Left ventricle myocardium inferior (tissue), 1 donor: ENCODE measurements around the gene SNF8. TPM values are rescaled to one million over a fixed set of nuclear protein-coding genes. Genes with fewer than 3 reads are reported as not detected.

ENCODE experiments used
- DNase-seq: peaks from one replicate; pipeline ENCODE4 v3.0.0-alpha.2; 2020
- H3K27ac ChIP-seq: fragments of 200-600 bp; replicated peaks from 2 replicates; pipeline ENCODE4 v1.8.0; 2021
- H3K27me3 ChIP-seq: fragments of 200-600 bp; 2 replicates; pipeline ENCODE4 v1.8.0; 2021; ENCODE audit warnings: low read depth
- H3K36me3 ChIP-seq: fragments of 200-600 bp; 2 replicates; pipeline ENCODE4 v1.8.0; 2021
- H3K4me1 ChIP-seq: fragments of 200-600 bp; 2 replicates; pipeline ENCODE4 v1.8.0; 2021
- H3K4me3 ChIP-seq: fragments of 200-600 bp; 2 replicates; pipeline ENCODE4 v1.8.0; 2021; ENCODE audit warnings: mild to moderate bottlenecking, moderate library complexity
- H3K9me3 ChIP-seq: fragments of 200-600 bp; replicated peaks from 2 replicates; pipeline ENCODE4 v1.8.0; 2021
- CTCF ChIP-seq: fragments of 200-600 bp; IDR thresholded peaks from 2 replicates; pipeline ENCODE4 v1.8.0; 2021; ENCODE audit warnings: antibody characterized with exemption, mild to moderate bottlenecking, borderline replicate concordance
- intact Hi-C: fragments of 100-400 bp; cut with micrococcal nuclease; formaldehyde crosslinking; loops from one replicate; pipeline ENCODE4 v1.11.0; 2022
- total RNA-seq: library from RNA; stranded (reverse); fragmentation: NEBNext Ultra II Directional; extraction: Animal tissue kit (Norgen Biotek cat#: 25700); gene quantifications from one replicate; pipeline ENCODE4 v1.2.1, GENCODE V29; 2021
- donor health status: DM: no; HTN: yes; CAD: no; lungs with severe emphysema.

The SNF8 gene
- total RNA-seq, 1 donor from 2014 or later, result 111 TPM

GRCh38 chr17:48901241-48901640 lies 43.4 kb downstream of the SNF8 start:
- H3K9me3 ChIP-seq, result no peaks in the 10 kb centered on the region
- no peak for TF ChIP-seq CTCF

GRCh38 chr17:48894886-48895285 lies 49.8 kb downstream of the SNF8 start:
- Histone ChIP-seq H3K27me3 (no peaks in the 10 kb centered on the region), H3K4me3 (no peak overlapping the region), H3K36me3 (peaks cover 43% of the 10 kb centered on the region), H3K27ac (no peak overlapping the region), H3K4me1 (peaks cover 41% of the 10 kb centered on the region), H3K9me3 (no peaks in the 10 kb centered on the region)
- intact Hi-C loops, result no loop called here
- DNase-seq, result no peak
- TF ChIP-seq CTCF, result no peak

More at GRCh38 chr17:48901241-48901640, 43.4 kb downstream of the SNF8 start:
- intact Hi-C loops, result no loop called here
- H3K36me3 ChIP-seq, result peaks cover 24% of the 10 kb centered on the region
- H3K27ac ChIP-seq, result no peak overlapping the region
- no peaks in the 10 kb centered on the region for H3K27me3 ChIP-seq
- no peak for DNase-seq
- no peak overlapping the region for H3K4me3 ChIP-seq
- H3K4me1 ChIP-seq, result no peaks in the 10 kb centered on the region

GRCh38 chr17:48893646-48894508 lies 50.8 kb downstream of the SNF8 start:
- Histone ChIP-seq H3K9me3 (no peaks in the 10 kb centered on the region), H3K27ac (peak overlapping the region; percentile 95), H3K4me1 (peaks cover 41% of the 10 kb centered on the region), H3K36me3 (peaks cover 43% of the 10 kb centered on the region), H3K27me3 (no peaks in the 10 kb centered on the region), H3K4me3 (peak overlapping the region; percentile 93)
- intact Hi-C loops, result no loop called here
- no peak for TF ChIP-seq CTCF
- no peak for DNase-seq

- TF ChIP-seq CTCF, result no peak
- peaks cover 38% of the 10 kb centered on the region for H3K36me3 ChIP-seq
- H3K4me3 ChIP-seq, result peak overlapping the region; percentile 93
- H3K9me3 ChIP-seq, result no peaks in the 10 kb centered on the region
- DNase-seq, result no peak
- peaks cover 41% of the 10 kb centered on the region for H3K4me1 ChIP-seq
- H3K27ac ChIP-seq, result peak overlapping the region; percentile 95
- intact Hi-C loops, result no loop called here
- no peaks in the 10 kb centered on the region for H3K27me3 ChIP-seq
These were observed 51.5 kb downstream of the SNF8 start for GRCh38 chr17:48892940-48893645.

- intact Hi-C loops, result no loop called here
- Histone ChIP-seq H3K4me3 (no peak overlapping the region), H3K4me1 (peaks cover 35% of the 10 kb centered on the region), H3K36me3 (peaks cover 8% of the 10 kb centered on the region), H3K27me3 (no peaks in the 10 kb centered on the region), H3K9me3 (no peaks in the 10 kb centered on the region), H3K27ac (no peak overlapping the region)
- no peak for TF ChIP-seq CTCF
- no peak for DNase-seq
These were observed 54.6 kb downstream of the SNF8 start for GRCh38 chr17:48890086-48890485.
